HG02678 (cell line): ENCODE measurements around the gene LTF.
"Not testable (repeated sequence)": the region's sequence is repeated elsewhere in the genome, so short reads cannot be mapped to it uniquely, and the experiment has no call there.

Source experiments
- ATAC-seq: cut with Tn5 transposase; IDR thresholded peaks from one replicate; pipeline ENCODE4 v1.9.1; 2021; ENCODE audit warnings: mild to moderate bottlenecking, moderate library complexity; ENCODE audit not compliant: unreplicated experiment

The LTF gene

DNA sequence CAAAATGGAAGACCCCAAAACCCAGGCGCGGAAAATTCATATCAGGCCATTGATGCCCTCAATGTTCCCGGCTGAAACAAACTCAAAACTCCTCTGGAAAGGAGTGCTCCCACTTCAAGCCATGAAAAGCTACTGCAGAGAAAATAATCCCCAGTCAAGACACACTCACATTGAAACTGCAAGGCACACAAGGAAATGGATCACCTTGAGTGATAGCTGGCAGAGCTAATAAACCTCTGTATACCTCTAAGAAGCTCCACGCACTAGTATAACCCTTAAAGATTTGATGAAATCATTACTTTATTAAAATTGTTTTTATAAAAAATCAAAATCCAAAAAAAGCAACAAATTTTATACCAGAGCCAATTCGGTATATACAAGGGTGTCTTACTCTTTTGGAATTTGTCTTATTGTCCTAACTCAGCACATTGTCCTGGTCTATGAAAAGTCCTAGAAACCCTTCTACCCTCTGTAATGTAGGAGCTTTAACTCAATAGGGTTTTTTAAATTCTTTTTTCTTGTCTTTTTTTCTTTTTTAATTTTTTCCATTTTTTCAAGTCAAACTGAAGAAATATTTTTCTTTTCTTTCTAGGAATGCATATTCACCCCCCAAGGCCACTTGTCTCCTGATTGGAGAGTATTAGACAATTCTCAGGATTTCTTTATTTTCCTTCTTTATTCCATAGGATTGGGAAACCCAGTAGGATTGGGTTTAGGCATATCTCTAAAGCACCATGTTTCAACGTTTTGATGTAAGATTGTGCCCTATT, 66.3 kb downstream of the LTF start:
- ATAC-seq, result no peak

DNA sequence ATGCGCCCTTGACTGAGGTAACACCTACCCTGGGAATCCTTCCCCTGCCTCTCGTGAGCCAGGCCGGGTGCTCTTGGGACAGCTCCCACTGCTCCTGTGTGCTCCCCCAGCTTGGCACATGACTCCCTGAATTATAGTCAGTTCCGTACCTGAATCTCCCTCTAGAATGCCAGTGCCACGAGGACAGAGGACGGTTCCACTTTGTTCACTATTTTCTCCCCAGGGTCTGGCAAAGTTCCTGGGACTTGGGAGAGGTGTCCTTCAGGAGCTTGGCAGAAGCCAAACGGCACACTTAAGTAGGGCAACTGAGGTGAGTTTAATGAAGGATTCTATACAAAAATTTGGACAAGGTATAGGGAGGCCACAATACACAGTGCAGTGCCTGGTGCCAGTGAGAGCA, 67.6 kb downstream of the LTF start:
- ATAC-seq, result no peak

DNA sequence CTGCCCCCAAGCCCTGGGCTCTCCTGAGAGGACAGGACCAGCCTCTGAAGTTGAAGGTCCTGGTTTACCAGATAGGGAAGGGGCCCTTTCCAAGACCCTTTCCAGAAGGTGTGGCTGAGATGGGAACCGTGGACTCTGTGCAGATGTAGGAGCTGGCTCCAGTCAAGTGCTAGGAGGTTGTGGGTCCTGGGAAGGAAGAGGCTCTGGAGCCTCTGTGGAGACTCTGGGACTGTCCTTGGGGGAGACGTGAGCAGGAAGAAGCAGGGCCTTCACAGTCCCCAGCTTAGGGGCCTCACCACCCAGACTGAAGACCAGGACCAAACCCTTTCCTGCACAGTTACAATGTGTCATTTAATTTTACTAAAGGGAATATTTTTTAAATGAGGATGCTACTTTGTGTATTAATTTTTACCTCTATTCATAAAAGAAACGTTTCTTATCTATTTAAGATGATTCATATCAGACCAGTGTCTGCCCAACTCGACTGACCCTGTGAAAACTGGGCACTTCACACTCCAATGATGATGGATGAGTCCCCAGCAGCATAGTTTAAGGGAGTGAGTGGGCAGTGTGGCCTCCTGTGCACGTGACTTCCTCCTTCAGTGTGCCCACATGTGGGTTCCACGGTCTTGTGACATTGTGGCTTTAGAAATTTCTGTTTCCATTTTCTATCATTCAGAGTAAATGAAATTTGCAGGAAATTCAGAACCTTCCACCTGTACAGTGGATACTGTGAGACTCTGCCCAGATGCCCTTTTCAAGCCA, 68.8 kb downstream of the LTF start:
- ATAC-seq, result no peak

DNA sequence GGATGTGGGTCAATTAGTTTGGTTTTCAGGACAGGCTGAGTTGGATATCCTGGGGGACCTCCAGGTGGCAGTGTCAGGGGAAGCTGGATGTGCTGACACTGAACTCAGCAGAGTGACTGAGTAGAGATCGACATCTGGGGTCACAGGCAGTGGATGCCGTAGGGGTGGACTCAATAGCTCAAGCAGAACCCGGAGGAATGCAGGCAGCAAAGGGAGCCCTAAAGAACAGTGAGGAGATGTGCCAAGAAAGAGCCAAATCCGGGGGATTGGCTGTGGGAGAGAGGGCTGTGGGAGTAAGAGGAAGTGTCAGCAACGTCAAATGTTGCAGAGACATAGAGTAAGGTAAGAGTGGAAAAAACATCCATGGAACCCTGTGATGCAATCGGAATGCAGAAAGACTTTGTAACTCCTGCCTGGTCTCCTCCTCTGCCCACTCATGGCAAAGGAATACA, 69.5 kb downstream of the LTF start:
- ATAC-seq, result no peak

DNA sequence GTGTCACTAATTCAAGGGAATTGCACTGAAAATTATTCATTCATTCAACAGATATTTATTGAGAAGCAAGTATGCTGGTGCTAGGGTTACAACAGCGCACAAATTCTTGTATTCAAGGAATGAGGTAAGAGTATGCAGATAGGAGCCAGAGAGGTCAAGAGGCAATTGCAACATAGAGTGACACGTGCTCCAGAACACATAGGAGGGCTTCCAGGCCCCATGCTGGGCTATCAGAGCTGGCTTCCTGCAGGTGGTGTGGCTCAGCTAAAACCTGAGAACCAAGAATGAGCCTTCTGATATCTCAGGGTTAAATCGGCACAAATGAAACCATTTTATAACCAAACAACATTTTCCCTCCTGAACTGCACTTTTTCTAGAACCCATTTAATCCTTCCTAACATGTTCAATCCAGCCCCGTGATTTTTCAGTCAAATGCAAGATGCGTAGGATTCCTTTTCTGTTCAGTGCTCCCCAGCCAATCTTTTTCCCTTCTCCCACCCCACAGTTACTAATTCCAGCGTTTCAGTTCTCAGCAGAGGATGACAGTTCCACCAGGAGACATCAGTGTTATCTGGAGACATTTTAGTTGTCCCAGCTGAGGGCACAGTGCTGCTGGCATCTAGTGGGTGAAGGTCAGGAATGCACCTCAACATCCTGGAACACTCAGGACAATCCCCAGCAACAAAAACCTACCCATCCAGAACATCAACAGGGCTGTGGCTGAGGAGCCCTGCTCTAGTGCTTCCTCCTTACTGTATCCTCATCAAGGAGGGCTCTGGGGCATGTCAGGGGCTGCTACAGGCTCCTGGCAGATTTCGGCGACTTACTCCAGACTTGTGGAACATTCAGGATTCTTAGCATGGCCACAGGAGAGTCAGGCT, 70.9 kb downstream of the LTF start:
- no peak for ATAC-seq

DNA sequence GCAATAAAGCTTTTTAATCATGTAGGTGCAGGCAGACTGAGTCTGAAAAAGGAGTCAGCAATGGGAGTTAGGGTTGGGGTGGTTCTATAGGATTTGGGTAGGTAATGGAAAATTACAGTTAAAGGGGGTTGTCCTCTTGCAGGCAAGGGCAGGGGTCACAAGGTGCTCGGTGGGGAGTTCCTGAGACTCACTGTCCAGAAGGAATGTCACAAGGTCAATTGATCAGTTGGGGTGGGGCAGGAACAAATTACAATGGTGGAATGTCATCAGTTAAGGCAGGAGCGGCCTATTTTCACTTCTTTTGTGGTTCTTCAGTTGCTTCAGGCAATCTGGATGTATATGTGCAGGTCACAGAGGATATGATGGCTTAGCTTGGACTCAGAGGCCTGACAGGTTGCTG, 71.7 kb downstream of the LTF start:
- no peak for ATAC-seq

DNA sequence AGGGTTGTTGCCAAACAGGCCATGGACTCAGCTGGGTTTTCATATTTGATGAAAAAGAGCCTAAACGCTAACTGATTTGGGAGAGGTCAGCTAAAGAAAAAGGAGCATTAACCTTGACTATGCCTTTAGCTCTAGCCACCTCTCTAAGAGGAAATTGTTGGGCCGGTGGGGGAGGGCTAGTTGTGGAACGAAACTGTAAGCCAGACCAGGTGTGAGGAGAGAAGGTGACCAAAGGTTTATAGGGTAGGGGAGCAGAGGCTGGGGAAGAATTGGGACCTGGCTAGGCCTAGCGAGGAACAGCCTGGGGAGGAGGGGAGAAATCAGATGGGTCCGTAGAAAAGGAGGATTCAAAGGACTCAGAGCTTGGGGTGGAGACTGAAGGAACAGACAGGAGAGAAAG, 73.2 kb downstream of the LTF start:
- ATAC-seq, result not testable (repeated sequence)

DNA sequence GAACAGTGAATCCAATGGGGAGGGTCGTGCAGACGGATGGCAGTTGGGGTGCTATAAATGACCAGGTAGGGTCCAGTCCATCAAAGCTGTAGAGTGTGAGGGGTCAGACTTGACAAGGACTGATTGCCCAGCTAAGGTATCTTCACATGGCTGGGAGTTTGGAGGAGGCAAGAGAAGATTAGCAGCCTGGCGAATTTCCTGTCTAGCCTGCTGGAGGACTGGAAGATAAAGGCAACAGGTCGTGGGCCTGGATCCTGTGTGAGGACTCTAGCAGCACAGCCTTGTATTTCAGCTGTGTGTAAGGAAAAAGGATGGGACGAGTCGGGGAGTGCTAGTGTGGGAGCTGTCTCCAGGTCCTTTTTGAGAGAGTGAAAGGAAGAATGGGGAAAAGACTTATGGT, 75.4 kb downstream of the LTF start:
- ATAC-seq, result no peak

DNA sequence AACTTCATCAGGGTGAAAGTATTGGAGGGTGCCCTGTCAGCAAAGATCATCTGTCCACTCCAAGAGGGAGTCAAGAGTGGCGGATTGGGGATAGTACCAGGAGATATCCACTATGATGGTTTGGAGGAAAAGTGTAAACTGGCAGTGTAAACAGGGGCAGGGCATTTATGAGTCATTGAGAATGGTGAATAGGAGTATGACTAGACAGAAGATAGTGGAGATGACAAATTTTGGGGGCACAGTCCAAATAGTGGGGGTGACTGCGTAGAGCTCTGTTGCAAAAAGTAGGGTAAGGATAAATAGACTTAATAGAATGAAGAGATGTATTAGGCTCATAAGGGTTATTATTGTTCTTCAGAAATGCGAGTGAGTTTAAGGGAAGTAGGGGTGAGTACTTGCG, 75.9 kb downstream of the LTF start:
- not testable (repeated sequence) for ATAC-seq

DNA sequence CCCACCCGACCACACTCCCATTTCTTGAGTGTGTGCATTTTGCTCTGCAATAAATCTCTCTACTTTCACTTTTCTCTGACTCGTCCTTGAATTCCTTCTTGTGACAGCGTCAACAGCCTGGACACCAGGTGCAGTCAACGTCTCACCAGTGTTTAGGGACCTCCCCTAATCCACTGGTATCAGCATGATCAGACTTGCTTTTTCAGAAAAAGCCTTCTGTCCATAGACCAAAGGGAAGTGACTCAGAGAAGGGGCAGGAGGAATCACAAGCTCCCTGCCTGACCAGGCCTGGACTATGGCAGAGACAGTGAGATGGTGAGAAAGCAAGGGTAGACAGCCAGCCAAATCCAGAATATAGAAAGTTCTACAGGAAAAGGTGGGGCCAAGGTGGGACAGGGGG, 78.5 kb downstream of the LTF start:
- ATAC-seq, result no peak
